GM12875 (cell line): ENCODE measurements around the gene ACAA2.

Source experiments
- H3K4me3 ChIP-seq: one replicate; pipeline ENCODE4 v1.5.1; 2011; ENCODE audit warnings: low read depth, low read length, control low read depth
- TF ChIP-seq, protein P1 (sequence below): IDR thresholded peaks from 2 replicates; pipeline ENCODE4 v1.5.1; 2011; ENCODE audit warnings: low read depth, mild to moderate bottlenecking, control low read depth, inconsistent platforms, low read length, moderate library complexity, borderline replicate concordance; ENCODE audit not compliant: insufficient read depth

ACAA2 gene

GRCh38 chr18:49845629-49846360 is 32.5 kb upstream of the ACAA2 start:
- TF ChIP-seq, protein P1, sequence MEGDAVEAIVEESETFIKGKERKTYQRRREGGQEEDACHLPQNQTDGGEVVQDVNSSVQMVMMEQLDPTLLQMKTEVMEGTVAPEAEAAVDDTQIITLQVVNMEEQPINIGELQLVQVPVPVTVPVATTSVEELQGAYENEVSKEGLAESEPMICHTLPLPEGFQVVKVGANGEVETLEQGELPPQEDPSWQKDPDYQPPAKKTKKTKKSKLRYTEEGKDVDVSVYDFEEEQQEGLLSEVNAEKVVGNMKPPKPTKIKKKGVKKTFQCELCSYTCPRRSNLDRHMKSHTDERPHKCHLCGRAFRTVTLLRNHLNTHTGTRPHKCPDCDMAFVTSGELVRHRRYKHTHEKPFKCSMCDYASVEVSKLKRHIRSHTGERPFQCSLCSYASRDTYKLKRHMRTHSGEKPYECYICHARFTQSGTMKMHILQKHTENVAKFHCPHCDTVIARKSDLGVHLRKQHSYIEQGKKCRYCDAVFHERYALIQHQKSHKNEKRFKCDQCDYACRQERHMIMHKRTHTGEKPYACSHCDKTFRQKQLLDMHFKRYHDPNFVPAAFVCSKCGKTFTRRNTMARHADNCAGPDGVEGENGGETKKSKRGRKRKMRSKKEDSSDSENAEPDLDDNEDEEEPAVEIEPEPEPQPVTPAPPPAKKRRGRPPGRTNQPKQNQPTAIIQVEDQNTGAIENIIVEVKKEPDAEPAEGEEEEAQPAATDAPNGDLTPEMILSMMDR = no peak
- H3K4me3 ChIP-seq = no peak overlapping the region

DNA sequence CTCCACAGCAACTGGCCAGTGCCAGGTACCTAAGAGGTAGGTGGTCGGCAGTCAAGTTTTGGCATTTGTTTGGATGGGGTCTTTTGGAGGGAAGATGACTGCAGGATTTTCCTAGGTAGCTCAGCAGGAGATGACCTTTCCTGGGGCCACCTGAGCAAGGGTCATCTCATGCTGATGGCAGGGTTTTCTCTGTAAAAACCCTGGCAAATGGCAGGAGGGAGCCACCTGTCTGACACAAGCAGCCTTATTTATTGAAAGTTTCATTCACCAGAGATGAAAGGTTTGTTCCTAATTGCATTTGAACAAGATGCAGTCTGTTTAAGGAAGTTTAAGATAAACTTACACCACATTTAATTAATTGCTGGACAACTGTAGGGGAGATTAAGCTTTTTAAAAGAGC is 31.6 kb upstream of the ACAA2 start:
- no peak overlapping the region for H3K4me3 ChIP-seq
- TF ChIP-seq, protein P1 = no peak

GRCh38 chr18:49843778-49844625 is 30.7 kb upstream of the ACAA2 start:
- no peak overlapping the region for H3K4me3 ChIP-seq
- TF ChIP-seq, protein P1 = no peak

DNA sequence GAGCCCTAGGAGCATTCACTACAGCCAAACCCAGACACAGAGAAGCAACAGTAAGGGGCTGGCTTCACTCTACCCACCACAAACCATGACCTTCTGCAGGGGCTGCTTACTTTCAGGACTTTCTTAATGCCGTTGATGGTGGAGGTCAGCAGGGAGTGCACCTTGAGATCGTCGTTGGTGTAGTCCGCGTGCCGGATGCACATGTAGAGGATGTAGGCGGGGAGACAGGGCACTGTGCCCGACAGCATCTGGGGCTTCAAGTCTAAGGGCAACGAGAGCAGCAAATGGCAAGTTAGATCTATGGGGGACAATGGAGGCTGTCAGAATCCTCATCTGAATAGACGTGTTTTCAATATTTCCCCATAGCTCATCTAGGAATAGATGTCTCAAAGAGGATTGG is 29.8 kb upstream of the ACAA2 start:
- H3K4me3 ChIP-seq = no peak overlapping the region
- TF ChIP-seq, protein P1 = no peak

GRCh38 chr18:49842656-49843055 is 29.3 kb upstream of the ACAA2 start:
- TF ChIP-seq, protein P1 = no peak
- no peak overlapping the region for H3K4me3 ChIP-seq

GRCh38 chr18:49841236-49842217 is 28.2 kb upstream of the ACAA2 start:
- TF ChIP-seq, protein P1 = no peak
- H3K4me3 ChIP-seq = no peak overlapping the region
